Skin of body (tissue), 2 donors: Measurements from ENCODE around the gene FLT1. TPM values are rescaled to one million over a fixed set of nuclear protein-coding genes. Genes with fewer than 3 reads are reported as not detected.

Experiments used
- DNase-seq: peaks from one replicate; lab custom pipeline; 2025; lab: John Stamatoyannopoulos, UW
- total RNA-seq: library from RNA; depleted of rRNA; stranded (reverse); fragments of >200 nt; gene quantifications from one replicate; pipeline ENCODE4 v1.2.3, GENCODE V29; 2014

Gene FLT1
- total RNA-seq, 1 donor from 2014 or later: 22.3 TPM

DNA sequence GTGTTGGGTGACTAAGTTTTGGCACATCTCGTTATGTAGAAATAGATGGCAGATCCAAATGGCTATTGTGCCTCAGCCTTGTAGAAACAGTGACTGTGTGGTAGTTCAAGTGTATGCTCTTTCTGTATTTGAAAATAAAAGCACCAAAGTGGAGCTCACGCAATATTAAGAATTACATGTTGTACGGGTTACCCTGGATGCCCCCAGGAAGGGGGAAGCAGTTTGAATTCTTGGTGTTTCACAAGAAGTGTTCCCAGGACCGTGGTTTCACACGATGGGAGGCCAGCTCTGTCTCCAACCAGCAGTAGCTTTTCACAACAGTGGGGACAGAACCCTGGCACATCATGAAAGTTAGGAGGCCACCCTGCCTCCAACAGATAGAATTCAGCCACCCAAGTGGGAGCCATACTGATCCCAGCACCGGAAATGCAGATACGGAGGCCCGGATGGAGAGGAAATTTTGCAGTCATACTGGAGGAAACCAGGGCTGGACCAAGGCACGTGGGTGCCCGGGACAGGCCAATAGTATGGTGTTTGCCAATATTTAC, 8.9 kb downstream of the FLT1 start:
- no peak for DNase-seq

GRCh38 chr13:28485551-28485950, 9.4 kb downstream of the FLT1 start:
- DNase-seq: no peak

DNA sequence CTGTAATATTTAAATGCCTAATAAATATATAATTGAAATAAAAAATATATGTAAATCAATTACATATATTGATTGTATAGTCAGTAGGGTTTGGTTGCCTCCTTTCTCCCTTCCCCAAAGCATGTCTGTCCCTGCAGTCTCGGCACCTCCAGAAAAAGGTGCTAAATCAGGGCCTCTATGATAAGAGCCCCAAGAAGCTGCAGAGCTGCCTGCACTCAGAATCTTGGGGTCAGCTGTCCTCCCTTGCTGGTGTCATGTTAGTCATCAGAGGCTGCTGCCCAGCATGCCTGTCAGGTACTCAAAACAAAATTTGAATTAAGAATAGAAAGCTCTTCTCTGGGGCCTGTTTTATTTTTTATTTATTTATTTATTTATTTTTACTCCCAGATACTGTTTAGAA, 9.8 kb downstream of the FLT1 start:
- DNase-seq: no peak

DNA sequence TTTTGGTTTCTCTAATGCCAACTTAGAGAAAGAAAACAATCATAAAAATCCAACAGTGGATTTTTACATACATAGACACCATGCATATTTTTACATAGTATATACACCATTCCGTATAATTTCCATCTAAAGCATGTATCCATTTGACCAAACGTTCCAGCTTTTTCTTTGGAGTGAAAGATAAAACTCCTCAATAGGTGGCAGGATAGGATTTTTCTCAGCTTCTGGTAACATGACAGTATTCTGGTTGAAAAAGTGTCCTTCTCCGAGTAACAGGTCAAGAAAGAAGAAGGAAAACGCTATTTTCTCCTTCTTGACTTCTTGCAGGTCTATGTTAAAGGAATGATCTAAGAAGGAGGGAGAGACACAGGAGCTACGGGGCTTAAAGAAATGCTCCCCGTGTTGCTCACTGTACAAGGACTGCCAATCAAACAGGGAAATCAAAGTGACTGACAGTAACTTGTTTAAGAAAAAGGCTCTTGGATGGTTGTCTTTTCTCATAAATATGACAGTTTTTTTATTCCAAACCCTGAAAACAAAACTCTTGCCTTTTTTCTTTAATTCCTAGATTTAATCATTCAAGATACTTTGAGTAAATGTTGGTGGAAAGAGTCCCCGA, 11.5 kb downstream of the FLT1 start:
- no peak for DNase-seq

GRCh38 chr13:28479005-28479404, 15.9 kb downstream of the FLT1 start:
- DNase-seq: no peak

DNA sequence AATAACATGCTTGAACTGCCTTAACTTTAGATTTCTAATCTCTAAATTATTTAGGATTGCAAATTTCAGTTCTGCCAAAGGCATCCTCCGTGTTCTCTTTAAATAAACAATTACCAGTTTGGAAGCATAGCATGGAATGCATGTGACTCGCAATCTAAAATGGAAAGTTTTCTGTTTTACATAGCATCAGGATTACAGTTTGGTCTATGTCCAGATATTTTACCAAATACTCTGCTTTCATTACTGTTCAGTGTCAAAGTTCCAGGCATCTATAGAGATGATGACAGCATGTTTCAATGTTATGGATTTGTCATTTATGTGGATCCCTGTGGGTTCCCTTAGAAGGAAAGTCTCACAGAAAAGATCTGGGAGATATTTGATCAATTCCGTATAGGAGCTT, 16.8 kb downstream of the FLT1 start:
- DNase-seq: no peak

DNA sequence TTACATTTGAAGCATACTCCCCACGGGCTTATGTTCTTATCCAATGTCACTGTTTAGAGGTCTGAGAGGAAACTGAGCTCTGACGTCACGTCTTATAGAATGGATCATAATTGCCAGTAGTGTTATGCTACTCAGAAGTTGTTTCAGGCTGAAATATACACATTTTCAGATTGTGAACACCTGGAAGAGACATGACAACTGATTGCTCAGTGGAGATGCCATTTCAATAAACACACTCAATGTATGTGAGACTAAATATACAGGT, 17.3 kb downstream of the FLT1 start:
- no peak for DNase-seq

GRCh38 chr13:28476919-28477708, 17.8 kb downstream of the FLT1 start:
- DNase-seq: no peak

GRCh38 chr13:28475916-28476725, 18.8 kb downstream of the FLT1 start:
- no peak for DNase-seq

DNA sequence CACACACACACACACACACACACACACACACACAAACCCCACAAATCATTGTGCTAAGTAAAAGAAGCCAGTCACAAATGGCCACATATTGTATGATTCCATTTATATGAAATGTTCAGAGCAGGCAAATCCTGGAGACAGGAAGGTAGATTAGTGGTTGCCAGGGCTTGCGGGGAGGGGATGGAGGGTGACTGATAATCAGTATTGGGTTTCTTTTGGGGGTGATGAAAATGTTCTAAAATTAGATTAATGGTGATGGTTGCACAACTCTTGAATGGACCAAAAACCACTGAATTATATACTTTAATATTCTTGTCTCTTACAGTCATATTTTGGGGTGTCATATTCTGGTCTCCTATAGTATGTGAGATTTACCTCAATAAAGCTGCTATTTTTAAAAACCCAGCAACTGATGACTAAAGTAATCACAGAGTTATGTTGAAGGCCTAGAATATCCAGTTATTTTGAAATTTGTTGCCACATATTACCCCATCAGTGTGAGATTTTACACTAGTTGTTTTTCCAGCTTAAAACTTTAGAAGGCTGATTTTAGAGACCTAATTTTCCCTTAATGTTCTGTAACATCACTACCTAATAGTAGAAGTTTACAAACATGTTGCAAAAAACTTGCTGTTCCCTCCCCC, 20.3 kb downstream of the FLT1 start:
- no peak for DNase-seq

DNA sequence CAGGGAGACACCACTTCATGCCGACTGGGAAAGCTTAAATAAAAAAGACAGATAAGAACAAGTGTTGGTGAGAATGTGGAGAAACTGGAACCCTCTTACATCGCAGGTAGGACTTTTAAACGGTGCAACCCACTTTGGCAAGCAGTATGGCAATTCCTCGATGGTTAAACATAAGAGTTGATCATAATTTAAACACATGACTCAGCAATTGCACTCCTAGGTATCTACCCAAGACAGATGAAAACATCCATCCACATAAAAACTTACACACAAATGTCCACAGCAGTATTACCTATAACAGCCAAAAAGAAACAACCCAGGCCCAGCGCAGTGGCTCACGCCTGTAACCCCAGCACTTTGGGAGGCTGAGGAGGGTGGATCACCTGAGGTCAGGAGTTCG, 21.9 kb downstream of the FLT1 start:
- DNase-seq: no peak

GRCh38 chr13:28471421-28471820, 23.5 kb downstream of the FLT1 start:
- DNase-seq: no peak

GRCh38 chr13:28470296-28470695, 24.6 kb downstream of the FLT1 start:
- DNase-seq: no peak

GRCh38 chr13:28469316-28469715, 25.6 kb downstream of the FLT1 start:
- no peak for DNase-seq

DNA sequence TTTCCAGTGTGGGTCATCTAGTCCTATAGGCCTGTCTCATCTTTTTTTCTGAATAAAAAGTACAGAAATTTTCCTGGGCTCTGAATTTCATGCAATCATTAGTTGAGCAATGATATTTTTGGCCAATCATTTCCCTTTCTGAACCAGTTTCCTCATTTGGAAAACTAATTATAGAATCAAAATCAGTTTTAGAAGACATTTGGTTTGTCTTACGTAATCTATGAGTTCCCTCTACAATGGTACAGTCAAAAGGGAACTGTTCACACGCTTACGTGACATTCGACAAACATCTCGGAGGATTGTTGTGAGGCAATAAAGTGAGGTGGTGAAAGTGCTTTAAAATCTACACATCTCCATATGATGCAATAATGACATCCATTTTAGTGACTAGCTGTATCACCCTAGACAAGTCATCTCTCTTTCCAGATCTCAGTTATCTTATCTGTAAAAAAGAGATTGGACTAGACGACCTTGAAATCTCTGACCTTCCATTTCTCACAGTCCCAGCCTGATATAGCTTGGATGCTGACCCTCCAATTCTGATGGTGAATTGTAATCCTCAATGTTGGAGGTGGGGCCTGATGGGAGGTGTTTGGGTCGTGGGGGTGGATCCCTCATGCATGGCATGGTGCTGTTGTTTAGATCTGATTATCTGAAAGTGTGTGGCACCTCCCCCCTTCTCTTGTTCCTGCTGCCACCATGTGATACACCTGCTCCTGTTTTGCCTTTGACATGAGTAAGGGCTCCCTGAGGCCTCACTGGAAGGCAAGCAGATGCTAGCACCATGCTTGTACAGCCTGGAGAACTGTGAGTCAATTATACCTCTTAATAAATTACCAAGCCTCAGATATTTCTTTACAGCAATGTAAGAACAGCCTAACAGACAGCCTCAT, 26.7 kb downstream of the FLT1 start:
- no peak for DNase-seq

GRCh38 chr13:28467034-28467433, 27.9 kb downstream of the FLT1 start:
- DNase-seq: no peak

DNA sequence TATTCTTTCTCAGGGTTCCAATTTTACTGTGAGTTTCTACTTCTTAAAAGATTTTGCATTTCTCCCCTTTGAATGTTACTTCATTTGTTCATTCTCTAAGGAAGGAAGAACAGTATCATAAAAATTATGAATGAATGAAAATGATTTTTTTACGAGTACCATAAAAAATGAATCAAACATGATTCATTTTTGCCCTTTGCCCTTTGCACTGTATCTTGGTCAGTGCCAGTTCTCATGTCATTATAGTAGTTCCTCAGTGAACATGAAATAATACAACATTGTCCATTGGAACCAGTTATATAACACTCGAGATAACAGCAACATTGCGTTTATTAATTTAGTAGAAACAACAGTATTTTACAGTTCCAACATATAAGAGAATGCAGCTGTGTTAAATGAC, 28.8 kb downstream of the FLT1 start:
- DNase-seq: no peak

DNA sequence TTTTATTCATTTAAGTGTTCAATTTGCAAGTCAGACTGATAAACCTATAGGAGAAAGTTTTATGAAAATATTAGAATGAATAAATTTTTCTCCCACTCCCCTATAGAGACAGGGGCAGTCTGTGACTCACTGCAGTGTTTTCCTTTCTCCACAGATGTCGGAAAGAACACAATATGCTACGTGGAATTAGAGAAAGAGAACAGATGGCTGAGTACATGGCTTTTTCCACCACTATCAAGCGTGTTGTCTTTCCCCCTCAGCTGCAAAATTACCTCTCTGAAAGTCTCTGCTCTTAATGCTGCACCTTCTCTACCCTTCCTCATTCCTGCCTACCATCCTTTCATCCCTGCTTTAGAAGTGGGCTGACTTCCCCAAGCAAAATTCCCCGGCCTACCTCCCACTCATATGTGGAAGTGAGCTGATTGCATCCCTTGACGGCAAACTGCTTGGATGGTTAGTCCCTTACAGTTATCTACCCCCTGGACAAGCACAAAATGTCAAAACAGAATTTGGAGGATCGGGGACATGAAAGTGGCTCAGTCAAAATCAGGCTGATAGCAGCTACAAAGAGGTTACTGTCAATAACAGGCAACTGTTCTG, 30.0 kb downstream of the FLT1 start:
- DNase-seq: no peak

DNA sequence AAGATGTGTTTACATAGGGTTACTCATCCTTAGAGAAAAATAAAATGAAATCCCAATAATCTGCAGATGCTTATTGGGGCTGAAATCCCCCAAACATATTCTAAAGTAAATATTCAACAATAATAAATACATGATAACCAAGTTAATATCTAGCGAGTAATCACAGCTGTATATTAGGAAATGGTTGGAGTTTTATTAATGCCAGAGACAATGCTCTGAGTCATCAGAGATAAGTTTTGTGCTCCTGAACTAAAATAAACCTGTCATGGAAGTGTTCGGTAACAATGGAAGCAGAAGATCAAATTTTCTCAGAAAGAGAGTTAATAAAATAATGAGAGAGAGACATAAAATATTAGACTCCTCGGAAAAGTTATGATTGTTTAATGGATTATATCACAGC, 31.4 kb downstream of the FLT1 start:
- no peak for DNase-seq

- DNase-seq: no peak
Measured at GRCh38 chr13:28459911-28460310, 35.0 kb downstream of the FLT1 start.
